GM10847 (cell line): ENCODE measurements around the gene CD302.

Source experiments
- POLR2A ChIP-seq: IDR thresholded peaks from 2 replicates; pipeline ENCODE4 v1.6.1; 2011; ENCODE audit not compliant: insufficient read length; ENCODE audit errors: extremely low read depth

CD302 gene

DNA sequence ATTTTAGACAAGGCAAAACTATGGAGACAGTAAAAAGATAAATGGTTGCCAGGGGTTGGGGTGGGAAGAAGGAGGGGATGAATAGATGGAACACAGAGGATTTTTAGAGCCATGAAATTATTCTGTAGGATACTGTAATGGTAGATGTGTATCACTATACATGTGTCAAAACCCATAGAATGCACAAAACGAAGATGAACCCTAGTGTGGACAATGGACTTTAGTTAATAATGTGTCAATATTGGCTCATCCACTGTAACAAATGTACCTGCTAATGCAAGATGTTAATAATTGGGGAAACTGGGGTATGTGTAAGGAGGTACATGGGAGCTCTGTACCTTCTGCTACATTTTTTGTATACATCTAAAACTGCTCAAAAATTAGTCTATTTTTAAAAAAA is 1.8 kb upstream of the CD302 start:
- TF ChIP-seq POLR2A, result no peak

DNA sequence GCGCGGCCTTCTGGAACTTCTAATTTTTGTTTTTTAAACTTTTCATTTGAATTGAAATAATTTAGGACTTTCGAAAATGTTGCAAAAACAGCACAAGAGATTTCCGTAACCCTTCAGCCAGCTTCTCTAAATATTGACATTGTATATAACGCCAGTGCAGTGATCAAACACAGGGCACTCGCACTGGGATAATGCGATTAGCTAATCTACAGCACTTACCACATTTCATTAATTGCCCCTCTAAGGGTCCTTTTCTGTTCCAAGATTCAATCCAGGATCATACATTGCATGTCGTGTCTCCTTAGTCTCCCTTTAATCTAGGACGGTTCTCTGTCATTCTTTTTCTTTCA is 343 bp upstream of the CD302 start:
- TF ChIP-seq POLR2A, result no peak

DNA sequence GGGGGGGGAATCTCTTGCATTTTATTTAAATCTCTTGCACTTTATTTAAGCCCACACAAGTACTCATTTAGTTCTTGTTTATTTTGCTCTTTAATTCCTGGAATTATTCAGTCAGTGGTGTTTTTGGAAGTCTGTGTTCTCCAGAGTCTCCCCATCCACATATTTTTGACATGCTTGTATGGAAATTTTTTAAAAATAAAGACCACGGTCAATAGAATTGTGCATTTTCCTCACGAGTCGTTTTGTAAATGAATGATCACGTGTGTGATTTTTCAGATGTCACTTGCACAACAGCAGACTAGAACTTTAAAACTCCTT is 824 bp downstream of the CD302 start:
- no peak for TF ChIP-seq POLR2A

DNA sequence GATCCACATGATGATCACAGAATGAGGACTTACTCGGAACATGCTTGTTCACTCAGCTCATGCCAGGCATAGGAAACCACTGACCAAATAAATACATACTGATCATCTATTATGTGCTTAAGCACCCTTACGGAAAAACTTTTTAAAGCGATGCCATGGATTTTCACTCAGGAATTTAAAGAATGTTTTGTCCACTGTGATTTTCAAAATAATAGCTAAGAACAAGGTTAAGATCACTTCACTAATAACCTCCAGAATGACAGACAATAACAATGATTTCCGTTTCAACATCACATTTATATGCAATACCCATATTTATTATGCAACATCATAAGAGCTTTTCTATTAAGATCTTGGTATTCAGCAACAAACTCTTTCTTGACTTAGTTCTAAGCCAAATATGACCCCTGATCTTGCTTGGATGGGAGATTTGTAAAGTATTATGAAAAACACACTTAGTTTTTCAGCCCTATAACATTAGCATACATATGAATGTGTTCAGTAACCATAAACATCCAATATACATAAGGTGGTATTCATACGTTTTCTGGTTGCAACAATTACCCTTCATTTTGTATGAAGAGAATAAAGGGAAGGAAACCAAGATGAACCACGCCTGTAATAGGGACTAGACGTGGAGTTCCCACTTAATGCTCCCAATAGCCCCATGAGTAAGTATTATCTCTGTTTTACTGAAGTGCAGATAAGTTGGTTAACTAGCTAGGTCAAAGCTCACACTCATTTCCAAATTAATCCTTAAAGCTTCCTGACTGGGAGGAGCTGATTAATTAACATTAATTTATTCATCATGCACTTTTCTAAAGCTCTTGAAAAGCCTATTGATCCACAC is 1.9 kb downstream of the CD302 start:
- TF ChIP-seq POLR2A, result no peak

DNA sequence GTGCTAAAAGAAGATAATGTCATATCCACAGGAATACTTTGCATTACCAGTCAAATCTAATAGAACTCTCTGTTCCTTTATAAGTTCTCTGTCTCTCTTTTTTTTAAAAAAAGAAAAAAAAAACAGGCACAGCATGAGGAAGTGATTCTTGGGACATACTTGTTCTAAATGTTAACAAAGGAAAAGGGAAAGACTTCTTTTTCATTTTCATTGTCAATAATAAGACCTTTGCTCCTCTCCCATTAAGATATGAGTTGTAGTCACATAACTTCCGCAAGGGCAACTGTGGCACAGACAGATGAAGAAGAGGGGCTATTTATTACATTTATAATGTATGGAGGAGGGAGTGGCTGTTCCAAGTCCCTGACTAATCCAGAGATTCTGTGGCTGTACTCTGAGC is 4.7 kb downstream of the CD302 start:
- no peak for TF ChIP-seq POLR2A

DNA sequence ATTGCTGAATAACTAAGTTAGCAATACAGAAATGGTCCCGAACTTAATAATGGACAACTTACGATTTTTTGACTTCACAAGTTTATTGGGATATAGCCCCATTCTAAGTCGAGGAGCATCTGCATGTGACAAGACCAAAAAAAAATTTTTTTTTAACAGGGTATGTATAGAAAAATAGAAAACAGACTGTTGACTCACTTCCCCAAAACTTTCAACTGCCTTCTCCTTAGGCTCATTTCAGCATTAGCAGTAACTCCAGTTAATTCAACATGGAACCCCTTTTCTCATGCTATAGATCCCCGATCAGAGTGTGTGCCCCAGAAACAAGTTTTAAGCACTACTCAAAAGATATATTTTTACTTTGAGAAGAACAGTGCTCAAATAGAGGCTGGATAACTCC is 5.4 kb downstream of the CD302 start:
- no peak for TF ChIP-seq POLR2A

DNA sequence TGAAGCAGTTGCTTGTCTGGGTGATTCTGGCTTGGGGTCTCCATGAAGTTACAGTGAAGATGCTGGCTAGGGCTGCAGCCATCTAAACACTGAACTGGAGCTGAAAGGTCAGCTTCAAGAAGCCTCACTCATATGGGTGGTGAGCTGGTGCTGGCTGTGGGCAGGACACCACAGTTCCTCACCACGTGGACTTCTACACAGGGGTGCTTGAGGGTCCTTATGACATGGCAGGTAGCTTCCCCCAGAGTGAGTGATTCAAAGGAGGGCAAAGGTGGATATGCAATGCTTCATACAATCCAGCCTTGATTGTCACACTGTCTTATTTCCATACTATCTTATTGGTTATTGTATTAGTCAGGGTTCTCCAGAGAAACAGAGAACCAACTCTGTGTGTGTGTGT is 6.0 kb downstream of the CD302 start:
- no peak for TF ChIP-seq POLR2A

DNA sequence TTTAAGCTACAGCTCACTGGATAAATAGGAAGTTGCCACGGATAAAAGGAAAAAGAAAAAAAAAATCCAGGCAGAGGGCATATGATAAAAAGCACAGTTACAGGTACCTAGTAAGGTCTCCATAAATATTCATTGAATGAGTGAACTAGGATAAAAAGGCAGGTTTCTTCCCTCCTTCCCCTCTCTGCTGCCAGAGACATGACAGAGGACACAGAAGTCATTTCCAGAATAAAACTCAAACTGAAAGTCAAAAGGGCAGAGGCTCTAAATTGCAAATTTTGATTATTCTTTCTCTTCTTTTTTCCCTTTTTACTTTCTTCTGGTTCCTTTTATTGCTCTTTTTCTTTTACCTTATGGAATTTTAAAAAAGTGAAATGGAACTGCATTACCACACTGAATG is 7.7 kb downstream of the CD302 start:
- TF ChIP-seq POLR2A, result no peak

DNA sequence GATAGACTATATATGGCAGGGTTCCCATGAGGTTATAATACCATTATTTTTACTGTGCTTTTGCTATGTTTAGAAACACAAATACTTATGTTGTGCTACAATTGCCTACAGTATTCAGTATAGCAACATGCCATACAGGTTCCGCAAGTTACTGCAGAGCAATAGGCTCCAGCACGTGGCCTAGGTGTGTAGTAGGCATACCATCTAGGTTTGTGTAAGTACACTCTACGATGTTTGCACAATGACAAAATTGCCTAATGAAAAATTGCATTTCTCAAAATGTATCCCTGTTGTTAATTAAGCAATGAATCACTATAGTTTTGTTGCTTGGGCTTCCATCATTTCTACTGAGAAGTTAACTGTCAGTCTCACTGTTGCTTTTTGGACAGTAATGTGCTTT is 9.8 kb downstream of the CD302 start:
- TF ChIP-seq POLR2A, result no peak

DNA sequence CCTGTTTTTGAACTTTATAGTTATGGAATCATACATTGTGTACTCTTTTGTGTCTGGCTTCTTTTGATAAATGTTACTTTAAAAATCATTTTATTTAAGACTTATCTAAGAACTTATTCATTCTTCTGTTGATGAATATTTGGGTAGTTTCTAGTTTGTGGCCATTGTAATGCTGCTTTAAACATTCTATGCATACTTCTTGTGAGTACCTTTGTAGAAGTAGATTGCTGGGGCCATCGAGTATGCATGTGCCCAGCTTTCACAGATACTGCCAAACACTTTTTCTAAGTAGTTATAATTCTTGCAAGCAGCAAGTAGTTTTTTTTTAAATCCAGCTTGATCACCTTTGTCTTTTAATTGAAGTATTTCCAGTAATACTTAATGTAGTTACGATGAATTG is 11.1 kb downstream of the CD302 start:
- TF ChIP-seq POLR2A, result no peak

DNA sequence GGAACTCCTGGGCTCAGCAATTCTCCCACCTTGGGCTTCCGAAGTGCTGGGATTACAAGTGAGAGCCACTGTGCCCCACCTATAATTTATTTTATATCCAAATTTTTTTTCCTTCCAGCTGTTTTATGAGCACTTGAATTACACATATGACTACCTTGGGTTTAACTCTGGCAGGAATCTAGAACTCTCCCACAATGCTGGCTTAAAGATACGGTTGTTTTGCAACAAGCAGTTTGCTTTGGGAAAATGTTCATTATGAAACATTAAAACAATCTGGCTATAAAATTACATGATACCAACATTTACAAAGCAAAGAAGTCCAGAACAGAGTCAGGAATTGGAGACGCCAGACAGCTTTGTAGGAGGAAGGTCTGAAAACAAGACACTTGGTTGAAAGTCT is 12.8 kb downstream of the CD302 start:
- TF ChIP-seq POLR2A, result no peak

DNA sequence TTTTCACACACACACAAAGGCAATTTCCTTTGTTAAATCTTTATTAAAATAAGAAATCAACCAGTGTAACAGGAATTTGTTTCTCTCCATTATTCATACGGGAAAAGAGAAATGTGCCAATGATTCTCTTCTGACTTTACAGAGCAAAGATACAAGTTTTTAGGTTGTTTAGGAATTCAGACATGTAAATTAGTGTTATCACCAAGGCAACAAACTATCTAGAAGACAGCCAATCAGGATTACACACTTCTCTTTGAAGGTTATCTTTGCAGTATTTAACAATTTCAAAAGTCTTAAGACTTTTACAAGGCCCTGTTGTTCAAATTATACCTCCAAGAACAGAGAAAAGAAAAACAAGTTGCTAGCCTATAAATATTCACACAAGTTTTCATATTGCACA is 14.5 kb downstream of the CD302 start:
- no peak for TF ChIP-seq POLR2A

DNA sequence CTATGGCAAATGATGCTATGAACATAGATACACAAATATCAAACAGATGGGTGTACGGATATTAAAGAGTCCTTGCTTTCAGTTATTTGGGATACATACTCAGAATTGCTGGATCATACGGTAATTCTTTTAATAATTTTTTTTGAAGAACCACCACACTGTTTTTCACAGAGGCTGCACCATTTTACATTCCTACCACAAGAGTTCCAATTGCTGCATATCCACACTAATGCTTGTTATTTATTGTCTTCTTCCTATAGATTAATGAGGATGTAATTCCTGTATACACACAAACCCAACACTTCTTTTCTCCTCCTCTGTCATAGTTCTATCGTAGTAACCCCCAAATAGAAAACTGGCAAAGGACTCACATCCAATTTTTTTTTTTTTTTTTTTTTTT is 21.7 kb downstream of the CD302 start:
- TF ChIP-seq POLR2A, result no peak

DNA sequence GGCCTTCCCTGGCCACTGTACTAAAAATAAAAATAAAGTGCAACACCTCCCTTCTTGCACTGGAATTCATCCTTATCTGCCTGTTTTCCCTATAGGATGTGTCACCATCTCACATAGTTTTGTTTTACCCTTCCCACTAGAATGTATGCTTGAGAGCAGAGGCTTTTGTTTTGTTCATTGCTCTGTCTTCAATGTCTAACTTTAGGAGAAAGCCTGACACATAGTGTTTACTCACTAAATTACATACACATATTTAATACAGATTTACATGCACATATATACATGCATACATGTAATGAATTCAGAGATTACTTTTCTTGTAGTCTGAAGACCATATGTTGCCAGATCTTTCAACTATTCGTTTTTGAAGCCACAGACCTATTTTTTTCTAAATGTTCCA is 23.0 kb downstream of the CD302 start:
- TF ChIP-seq POLR2A, result no peak

DNA sequence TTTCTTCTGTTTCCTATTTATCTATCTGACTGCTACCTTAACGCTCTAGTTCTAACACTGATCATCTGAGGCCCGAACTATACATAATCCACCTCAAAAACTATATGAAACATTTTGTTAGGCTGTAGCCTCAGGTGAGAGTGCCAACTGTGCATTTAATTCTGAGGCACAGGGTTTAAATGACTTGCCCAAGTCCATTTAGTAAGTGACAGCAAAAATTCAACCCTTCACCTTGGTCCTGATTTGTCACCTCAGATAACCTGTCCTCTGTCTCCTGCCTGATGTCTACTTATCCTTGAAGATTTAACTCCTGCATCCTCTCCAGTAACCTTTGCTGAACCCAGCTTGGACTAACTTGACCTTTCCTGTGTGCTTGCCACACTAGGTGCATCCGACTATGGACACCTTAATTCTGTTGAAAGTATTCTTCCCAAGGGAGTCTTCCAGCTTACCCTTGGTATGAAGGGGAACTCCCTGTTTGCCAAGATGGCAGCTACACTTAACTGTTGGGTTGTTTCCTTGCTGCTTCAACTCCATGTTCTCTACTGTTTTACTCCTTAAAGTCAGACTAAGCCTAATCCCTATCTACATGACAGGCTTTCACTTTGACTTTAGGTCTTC is 23.5 kb downstream of the CD302 start:
- TF ChIP-seq POLR2A, result no peak

DNA sequence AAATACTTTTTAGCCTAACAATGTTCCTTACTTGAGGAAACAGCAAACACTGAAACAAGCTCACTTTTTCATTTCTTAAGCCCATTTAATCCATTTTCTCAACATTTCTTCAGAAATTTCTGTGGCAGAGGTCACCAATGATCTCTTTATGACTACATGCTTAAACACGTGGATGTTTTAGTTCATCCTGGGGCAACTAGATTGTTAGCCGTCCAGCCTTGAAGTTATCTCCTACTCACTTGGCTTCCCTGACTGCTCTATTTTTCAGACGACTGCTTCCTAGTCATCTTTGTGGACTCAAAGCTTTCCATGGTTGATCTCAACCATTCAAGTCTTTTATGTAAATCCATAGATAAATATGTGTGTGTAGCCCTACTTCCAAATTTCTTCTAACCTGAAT is 24.1 kb downstream of the CD302 start:
- no peak for TF ChIP-seq POLR2A

DNA sequence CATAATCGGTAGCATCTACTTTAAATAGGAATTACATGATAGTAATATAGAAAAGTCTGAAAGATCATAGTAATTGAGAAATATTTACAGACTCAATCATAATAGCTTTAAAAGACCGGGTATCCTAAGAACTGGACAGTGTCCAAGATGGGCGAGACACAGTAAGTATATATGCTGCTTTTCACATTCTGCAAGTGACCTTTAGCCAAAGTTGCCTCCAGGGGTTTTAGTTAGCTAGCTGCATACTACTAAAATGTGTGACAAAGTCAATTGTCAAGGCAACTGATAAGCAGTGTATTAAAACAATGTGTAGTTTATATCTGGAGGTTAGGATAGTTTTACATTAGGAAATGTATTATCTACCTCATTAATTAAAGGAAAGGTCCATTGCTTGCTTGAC is 24.6 kb downstream of the CD302 start:
- TF ChIP-seq POLR2A, result no peak
